D721Med (cell line): ENCODE data around the gene SLC26A11.

Experiments
- DNase-seq: peaks from one replicate; pipeline ENCODE4 v3.0.0; 2011; ENCODE audit warnings: low spot score; ENCODE audit not compliant: insufficient read length
- FAIRE-seq: peaks from 2 replicates; lab custom pipeline; 2011; peaks lifted over from hg19 to GRCh38; lab: Jason Lieb, UNC
- CTCF ChIP-seq: IDR thresholded peaks from 2 replicates; pipeline ENCODE4 v1.5.1; 2012; ENCODE audit warnings: mild to moderate bottlenecking, control low read depth; ENCODE audit not compliant: insufficient read depth; ENCODE audit errors: missing control alignments

The SLC26A11 gene

GRCh38 chr17:80261159-80261894 is 41.1 kb downstream of the SLC26A11 start:
- no peak for FAIRE-seq
- no peak for DNase-seq

GRCh38 chr17:80261895-80262279 is 41.7 kb downstream of the SLC26A11 start:
- FAIRE-seq (no peak), DNase-seq (no peak)
- no peak for TF ChIP-seq CTCF

More at GRCh38 chr17:80261159-80261894, 41.1 kb downstream of the SLC26A11 start:
- no peak for TF ChIP-seq CTCF

- TF ChIP-seq CTCF = no peak
- FAIRE-seq = no peak
- DNase-seq = no peak
Measured at GRCh38 chr17:80262291-80262690, 42.1 kb downstream of the SLC26A11 start.

GRCh38 chr17:80262775-80263244 is 42.6 kb downstream of the SLC26A11 start:
- no peak for FAIRE-seq
- no peak for TF ChIP-seq CTCF
- no peak for DNase-seq

GRCh38 chr17:80263253-80264204 is 43.3 kb downstream of the SLC26A11 start:
- TF ChIP-seq CTCF = no peak
- FAIRE-seq (no peak), DNase-seq (no peak)

GRCh38 chr17:80264205-80265075 is 44.2 kb downstream of the SLC26A11 start:
- no peak for TF ChIP-seq CTCF
- DNase-seq = no peak
- no peak for FAIRE-seq
